HG02870 (cell line): ENCODE results near the gene GSN.

Experiments
- ATAC-seq: cut with Tn5 transposase; IDR thresholded peaks from one replicate; pipeline ENCODE4 v1.9.1; 2021; ENCODE audit warnings: mild to moderate bottlenecking, moderate library complexity; ENCODE audit not compliant: unreplicated experiment

Gene GSN

DNA sequence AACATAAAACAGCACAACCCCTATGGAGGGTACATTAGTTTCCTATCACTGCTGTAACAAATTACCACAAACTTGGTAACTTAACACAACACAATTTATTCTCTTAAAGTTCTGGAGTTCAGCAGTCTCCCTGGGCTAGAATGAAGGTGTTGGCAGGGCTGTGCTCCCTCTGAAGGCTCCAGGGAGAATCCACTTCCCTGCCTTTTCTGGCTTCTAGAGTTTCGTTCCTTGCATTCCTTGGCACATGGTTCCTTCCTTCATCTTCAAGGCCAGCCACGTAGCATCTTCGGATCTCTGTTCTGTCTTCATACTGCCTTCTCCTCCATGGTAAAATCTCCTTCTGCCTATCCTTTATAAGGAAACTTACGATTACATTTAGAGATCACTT, 25.0 kb upstream of the GSN start:
- no peak for ATAC-seq

DNA sequence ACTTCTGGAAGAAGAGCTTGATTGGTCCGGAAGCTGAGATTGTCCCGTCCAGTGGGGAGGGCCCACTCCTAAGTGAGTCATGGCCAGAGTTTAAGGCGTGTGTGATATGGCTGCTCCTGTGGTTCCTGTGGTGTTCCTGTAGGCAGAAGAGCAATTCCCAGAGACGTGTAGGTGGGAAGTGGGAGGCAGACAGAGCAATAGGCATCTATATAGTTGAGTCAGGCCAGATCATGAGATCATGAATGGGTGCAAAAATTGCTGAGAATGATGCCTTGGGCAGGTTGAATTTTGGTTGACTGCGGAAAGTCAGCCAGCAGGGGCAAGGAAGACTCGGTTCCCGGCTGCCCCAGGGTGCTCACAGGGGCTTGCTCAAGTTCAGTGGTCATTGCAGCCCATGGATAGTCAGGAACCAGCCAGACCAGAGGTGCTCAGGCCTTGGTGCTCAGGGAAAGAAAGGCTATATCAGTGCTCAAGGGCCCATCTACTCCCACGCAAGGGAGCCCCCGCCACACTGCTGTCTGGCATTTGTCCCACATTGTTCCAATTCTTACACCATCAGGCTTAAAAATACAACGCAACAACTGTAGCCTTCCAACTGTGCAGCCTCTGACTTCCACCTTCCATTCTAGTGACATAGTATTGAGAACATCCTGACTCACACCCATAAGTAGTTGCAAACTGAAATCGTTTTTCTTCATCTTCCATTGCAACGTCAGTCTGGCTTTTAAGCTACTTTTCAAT, 21.0 kb upstream of the GSN start:
- no peak for ATAC-seq

DNA sequence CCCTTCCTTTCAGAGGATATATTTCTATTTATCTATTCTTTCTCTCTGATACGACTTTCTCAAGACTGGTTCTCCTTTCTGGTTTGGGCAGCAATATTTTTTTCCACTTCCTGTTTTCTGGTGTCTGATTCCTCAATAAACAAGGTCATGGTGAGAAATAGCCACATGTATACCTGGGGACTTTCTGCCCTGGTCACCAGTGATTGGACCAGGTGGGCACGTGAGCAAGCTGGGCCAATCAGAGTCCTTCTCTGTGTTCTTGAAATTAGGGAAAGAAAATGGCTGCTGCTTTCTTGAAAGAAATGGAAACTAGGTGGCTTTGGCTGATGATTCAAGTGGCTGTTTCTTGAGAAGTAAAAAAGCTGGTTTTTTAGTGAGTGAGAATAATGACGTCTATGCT, 18.4 kb upstream of the GSN start:
- no peak for ATAC-seq

DNA sequence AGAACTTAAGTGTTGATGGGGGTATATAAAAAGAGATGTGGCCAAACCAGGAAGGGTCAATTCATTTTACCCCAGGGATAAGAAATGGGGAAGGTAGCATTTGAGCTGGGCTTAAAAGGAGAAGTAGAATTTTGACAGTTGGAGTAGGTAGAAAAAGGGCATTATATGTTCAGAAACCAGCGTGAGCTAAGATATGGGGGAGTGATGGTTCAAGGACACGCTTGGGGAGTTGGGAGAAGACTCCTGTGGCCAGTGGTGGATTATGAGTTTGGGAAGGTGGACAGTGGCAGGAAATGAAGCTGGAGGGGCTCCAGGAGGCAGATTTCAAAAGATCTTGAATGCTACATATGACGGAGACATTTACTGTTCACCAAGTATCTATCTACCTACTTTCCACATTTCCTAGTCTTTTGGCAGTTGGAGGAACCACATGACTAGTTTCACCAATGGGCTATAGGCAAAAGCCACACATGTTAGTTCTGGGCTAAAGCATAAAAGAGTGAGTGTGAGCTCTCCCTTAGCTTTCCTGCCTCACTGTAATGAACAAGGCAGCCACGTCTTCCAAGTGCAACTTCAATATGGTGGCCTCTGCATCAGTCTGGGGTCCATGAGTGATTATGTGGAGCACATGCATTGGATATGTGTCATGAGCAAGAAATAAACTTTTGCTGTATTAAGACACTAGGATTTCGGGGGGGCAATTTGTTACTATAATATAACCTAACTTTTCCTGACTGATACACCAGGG, 15.7 kb upstream of the GSN start:
- no peak for ATAC-seq

DNA sequence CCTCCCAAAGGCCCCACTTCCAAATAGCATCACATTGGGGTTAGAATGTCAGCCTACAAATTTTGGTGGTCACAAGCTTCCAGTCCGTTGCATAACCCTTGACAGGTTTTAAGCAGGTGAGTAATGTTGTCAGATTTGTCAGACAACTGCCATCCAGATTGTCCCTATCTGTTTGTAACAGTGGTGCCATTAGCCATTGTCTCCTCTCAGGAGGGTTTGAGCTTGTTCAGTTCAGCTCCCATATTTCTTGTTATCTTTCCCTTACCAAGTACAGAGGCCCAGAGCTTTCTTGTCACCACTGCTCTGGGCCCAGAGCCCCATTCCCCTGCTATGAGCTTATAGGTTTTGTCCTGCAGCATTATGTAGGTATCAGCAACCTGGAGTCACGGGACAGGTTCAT, 14.8 kb upstream of the GSN start:
- no peak for ATAC-seq

DNA sequence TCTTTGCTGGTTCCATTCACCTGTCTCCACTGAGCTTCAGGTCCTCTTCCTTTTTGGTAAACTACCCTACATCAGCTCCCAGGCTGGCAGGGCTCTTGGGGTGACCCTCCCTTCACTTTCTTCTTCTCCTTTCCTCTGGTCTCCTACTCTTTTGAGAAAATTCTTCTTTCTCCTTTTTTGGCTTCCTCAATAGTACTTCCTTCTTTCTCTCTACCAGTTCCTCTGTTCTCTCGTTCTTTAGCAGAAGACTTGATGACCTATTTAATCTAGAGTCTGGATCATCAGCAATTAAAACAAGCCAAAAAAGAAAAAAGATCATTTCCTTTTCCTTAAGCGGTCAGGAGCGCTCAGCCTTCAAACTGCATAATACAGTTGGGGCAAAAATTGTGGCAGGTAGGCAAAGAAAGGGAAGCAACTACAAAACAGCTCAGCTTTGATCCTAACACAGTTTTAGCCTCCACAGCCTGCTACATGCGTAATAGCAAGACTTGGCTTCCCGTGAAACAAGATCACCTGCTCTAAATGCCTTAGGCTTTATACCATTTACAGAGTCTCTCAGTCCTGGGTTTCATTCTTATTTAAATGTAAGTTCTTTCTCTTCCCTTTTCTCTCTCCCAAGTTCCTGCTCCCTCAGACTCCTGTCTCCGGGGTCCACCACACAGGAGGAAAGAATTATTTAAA, 14.0 kb upstream of the GSN start:
- no peak for ATAC-seq

DNA sequence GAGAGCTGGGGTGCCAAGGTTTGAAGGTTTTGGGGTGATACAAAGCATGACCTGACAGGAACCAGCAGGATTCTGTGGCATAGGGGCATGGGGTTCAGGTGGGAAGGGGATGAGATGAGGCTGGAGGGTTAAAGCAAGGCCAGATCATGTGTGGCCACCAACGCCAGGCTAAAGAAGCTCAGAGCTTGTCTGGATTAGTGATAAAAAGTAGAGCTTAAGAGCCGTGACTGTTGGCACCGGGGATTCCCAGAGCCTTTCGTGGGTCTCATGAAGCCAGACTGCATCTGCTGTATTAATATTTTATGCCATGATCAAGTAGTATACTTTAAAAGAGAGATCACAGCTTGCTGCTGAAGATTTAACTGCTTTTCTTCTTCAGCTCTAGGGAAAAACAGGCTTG, 8.5 kb upstream of the GSN start:
- no peak for ATAC-seq

GRCh38 chr9:121259935-121260334, 8.0 kb upstream of the GSN start:
- ATAC-seq: no peak

DNA sequence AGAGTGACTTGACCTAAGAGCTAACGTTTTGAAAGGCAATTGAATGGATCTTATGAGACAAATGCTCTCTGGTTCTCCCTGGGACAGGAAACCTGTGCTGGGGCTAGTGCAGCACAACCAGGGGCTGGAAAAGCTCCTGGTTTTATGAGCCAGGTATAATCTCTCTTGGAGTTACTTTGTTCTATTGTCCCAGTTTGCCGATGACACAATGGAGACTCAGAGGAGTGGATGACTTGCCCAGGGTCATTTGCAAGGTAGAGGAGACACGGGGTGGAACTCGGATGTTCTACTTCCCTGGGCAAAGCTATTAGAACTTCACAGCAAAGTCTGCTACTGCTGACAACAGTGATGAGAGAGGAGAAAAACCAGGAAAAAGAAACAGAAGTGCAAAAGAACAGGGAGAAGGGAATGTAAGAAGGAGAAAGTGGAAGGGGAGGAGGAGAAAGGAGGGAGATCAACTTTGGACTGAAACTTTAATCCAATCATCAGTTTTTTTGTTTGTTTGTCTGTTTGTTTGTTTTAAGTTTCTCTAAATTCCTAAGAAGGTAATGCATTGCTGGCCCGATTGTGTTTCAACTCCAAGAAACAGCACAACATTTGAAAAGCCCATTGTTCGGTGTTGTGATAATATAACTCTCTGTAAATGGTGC, 7.4 kb upstream of the GSN start:
- ATAC-seq: no peak

DNA sequence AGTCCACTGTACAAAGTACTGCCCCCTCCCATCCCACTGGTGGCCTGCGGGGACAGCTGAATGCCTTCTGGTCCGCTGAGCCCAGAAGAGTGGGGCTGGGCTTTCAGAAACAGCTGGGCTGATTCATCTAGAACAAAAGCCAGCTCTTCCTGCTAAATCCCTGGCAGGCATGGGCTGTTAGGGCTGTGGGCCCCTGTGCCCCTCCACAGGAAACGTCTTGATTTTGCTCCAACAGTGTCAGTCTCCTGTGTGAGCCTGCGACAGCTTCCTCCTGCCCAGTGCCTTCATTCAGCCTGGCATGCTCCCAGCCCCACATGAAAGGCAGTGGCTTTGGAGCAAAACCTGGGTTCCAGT, 6.9 kb upstream of the GSN start:
- ATAC-seq: no peak

DNA sequence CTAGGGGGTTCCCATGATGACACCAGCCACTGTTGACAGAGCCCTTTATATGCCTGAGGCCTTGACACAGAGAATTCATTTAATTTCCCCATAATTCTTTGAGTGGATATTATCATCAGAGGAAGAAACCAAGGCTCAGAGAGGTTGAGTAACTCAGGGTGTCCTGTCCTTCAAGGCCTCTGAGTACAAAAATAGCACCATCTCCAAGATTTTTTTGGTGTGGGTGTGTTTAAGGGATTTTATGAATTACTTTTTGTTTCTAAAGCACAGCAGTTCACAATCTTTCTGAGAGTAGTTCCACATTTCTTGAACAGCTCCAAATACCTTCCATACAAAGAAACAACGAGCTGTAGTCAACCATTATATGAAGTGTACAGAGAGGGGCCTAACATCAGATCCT, 6.2 kb upstream of the GSN start:
- no peak for ATAC-seq

- ATAC-seq: no peak
Measured at GRCh38 chr9:121262423-121262822, 5.5 kb upstream of the GSN start.

- no peak for ATAC-seq
Measured at GRCh38 chr9:121262953-121263352, 5.0 kb upstream of the GSN start.

GRCh38 chr9:121266356-121266755, 1.6 kb upstream of the GSN start:
- no peak for ATAC-seq

DNA sequence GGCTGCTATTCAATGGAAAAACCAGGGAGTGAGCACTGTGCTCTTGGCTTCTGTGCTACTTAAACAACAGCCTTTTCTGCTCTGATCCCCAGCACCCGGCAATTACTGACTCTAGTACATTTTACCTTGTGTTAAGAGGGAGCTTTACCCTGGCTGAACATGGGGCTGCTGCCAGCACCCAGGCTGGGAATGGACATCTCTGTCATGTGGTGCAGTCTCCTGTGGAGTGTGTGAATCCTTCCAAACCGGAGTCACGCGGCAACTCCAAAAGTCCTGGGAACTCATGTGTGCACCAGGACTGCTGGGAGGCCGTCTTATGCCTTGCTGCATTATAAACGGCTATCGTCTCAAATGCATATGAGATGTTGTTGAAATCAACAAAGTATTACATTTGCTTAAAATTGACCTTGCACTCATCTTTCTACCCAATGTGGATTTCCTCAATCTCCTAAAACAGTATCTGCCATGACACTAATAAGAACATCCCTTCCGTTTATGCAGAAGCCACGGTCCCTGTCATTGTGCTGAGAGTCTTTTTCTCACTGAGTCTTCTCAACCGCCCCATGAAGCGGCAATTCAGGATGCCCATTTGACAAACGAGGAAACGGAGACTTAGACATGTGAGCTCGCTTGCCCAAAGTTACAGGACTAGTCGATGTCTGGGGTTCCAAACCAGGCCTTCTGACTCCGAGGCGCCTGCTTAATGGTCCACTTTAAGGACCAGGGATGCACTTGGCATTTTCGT, 884 bp upstream of the GSN start:
- no peak for ATAC-seq

DNA sequence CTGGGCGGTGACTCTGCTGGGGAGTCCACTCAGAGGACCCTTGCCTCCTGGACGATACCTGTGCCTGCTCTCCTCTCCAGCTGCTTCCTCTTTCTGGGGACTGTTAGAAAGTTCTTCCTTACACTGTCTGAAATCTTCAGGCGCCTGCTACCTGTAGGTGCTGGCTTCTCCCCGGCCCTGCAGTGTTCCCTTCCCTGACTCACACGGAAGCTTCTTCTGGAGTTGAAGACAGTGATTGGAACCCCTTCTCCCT, 562 bp downstream of the GSN start:
- no peak for ATAC-seq

GRCh38 chr9:121268851-121269641, 1.1 kb downstream of the GSN start:
- no peak for ATAC-seq

- ATAC-seq: no peak
Measured at GRCh38 chr9:121269642-121270254, 1.8 kb downstream of the GSN start.

DNA sequence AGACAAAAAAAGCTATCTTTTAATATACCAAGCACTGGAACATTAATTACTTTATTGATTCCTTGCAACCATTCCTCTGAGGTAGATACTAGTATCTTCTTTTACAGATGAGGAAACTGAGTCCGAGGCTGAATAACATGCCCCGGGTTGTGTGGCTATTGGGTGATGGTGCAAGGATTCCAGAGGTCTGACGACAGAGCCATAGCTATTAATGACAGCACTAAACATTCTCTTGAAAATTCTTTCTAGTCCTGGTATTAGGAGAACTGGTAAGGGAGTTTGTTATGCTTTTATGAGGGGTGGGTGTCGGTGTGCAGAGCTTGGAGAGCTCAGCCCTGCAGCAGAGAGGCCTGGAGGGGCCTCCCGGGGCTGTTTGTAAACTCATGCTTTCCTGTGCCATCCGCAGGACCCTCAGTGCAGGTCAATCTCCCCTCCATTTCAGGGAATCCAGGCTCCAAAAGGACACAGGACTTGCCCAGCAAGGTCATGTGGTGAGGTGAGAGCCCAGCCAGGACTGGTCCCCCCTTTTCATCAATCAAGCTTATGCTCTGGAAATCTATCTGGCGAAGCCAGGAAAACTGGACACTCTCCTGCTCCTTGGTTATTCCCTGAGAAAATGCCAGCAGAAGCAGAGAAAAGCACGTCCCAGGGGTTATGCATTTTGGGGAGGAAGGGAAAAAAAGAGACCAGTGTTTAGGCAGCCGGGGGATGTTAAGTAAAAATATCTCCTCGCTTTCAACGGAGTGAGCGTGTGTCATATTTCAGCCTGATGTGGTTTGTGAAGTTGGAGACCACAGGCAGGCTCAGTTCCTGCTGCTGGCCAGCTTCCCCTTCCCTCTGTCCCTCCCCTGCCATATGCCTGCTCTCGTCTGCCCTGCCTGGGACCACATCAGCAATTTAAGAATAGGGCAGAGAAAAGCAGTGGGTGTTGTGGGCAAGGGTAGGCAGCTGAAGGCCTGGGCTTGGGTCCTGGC, 3.7 kb downstream of the GSN start:
- peak; percentile 40 for ATAC-seq
